Sciatic nerve (tissue), 2 donors: ENCODE data around the gene DMBT1. TPM values are rescaled to one million over a fixed set of nuclear protein-coding genes. Genes with fewer than 3 reads are reported as not detected.
A peak's percentile ranks its signal among the peaks of the same experiment; 100 is the strongest.

Experiments used
- ATAC-seq: fragments of 200-7000 bp; cut with Tn5 transposase; one replicate; pipeline ENCODE4 v1.9.1; 2020; ENCODE audit warnings: mild to moderate bottlenecking, moderate library complexity
- DNase-seq: peaks from one replicate; pipeline ENCODE4 v3.0.0-alpha.2; 2020; ENCODE audit warnings: low spot score
- intact Hi-C: fragments of 100-400 bp; cut with DNase I; formaldehyde crosslinking; loops from one replicate; pipeline ENCODE4 v1.14.2; 2022
- total RNA-seq: library from RNA; stranded (reverse); fragmentation: NEBNext Ultra II Directional; extraction: Animal tissue kit (Norgen Biotek cat#: 25700); gene quantifications from one replicate; pipeline ENCODE4 v1.2.1, GENCODE V29; 2021
- donor health status: DM: no; HTN: no; CAD: no.
- donor health status: DM: no; HTN: no; CAD: no.

The DMBT1 gene
- total RNA-seq, 1 donor from 2014 or later = not detected

DNA sequence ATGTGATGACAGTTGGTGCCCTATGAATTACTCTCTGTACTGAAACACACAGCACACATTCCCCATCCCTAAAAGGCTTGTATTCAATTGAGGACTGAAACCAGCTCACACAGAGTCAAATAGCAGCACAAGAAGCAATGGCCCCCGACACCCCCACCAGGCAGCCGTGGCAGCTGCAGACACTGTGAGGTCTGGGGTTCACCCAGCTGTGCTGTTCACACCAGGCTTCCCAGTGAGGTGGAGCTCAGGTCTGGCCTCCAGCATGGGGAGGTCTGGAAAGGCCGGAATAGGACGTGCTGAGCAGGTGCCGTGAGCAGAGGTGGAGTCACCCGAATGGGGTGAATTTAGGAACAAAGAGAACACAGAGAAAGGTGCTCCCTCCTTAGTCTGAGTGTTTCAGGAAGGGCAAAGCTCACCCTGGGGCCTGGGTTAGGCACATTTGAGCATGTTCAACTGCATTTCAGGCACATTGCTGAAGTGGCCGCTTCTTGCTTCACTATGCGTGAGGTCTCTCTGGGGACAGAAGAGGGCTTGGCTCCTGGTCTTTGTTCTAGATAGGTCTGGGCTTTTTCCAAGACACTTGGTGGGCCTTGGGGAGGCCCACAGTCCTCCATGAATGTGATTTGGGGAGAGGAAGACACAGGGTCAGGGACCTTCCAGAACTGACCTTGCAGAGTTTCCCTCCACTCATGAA lies 97.9 kb downstream of the DMBT1 start:
- no peak for DNase-seq
- ATAC-seq = peak; percentile 67
- intact Hi-C loops = no loop called here

DNA sequence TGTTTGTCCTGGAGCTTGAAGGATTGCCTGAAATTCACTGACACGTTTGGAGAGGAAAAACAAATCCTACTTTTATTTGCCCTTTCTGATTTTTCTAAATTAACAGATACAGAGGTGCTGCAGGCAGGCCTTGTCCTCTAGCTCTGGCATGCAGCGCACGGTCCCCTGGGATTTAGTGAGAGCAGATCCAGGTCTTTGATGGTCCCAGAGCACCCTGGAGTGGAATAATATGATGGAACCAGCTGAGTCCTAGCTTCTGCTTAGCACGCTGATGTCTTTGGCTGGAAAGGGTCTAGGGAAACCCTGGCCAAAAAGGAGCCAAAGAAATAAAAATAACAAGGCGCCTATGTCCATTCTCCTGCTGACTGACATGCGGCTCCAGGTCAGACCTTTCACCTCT lies 98.6 kb downstream of the DMBT1 start:
- DNase-seq = no peak

DNA sequence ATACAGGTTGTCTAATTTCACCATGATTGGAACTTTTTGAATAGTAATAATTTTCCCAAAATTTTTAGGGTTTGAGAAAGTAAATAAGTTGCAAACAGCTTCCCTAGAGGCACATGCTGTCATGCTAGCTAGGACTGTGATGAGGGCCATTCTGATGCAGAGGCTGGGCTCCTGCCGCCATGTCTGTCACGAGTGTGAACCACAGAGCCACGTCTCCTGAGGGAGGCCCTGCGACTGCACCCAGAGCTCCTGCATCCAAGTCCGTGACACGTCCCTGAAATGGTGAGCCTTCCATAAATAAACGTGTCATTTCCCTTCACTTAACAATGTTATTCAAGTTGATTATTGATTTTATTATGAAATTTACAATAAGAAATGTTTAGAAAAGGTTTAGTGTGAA lies 99.1 kb downstream of the DMBT1 start:
- ATAC-seq (no peak), DNase-seq (no peak)
- intact Hi-C loops = no loop called here

More for the DNA sequence above, 98.6 kb downstream of the DMBT1 start:
- ATAC-seq = no peak
- intact Hi-C loops = no loop called here

DNA sequence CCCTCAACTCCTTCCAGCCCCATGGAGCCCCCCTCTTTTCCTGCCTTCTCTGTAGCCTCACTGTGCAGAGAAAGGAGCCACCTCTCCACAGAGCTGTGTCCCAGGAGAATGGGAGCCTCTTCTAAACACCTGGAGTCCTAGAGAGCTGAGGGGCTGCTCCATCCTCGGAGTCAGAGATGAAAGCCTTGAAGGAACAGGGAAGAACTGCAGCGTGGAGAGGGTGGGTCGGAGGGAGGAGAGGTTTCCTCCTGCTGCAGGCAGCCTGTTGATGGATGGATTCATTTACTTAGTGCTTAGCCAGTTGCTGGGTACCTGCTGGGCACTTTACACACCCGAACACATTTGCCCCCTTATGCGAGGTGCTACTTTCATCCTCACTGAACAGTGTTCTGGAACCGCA lies 100.1 kb downstream of the DMBT1 start:
- ATAC-seq = no peak
- DNase-seq = no peak
- intact Hi-C loops = no loop called here

DNA sequence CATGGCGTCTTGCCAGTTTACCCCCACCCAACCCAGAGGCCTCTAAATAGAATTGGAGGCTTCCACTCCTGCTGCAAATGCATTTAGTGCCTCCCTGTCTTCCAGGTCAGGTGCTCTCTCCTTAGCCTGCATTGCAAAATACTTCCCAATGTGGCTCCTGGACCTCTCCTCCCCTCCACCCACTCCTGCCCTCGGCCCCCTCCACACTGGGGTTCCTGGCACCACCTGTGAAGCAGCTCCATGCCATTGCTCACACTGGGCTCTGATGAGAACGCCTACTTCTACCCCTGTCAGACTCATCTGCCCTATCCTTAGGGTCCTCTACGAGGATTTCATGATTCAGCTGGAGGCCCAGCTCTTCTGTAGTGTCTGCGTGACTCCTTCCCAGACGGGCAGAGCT lies 101.7 kb downstream of the DMBT1 start:
- ATAC-seq (no peak), DNase-seq (no peak)
- intact Hi-C loops = no loop called here

DNA sequence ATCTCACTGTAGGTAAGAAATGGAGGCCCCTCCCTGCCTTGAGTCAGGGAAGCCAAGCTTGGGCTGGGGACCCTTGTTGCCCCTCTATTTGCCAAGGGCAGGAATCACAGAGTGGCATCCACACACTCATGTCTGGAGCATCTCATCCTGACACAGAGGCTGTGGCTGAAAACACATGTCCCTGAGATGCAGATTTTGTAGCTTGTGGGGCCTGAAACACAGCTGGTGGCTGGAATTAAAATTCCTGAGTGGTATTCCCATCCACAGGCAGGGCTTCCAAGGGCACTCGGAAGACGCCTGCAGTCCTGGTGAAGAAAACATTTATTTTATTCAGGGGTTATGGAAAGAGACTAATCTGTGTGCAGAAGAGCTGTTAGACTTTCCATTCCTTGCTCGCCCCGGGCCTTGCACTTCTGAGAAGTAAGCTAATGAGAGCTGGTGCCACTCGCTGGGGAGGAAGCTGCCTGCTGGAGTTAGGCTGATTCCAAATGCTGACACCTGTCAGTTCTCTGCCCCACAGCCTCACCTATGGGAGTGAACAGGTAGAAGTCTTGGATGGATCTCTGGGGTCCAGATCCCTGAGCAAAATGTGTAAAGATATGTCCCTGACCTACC lies 103.1 kb downstream of the DMBT1 start:
- ATAC-seq = no peak
- intact Hi-C loops = no loop called here

DNA sequence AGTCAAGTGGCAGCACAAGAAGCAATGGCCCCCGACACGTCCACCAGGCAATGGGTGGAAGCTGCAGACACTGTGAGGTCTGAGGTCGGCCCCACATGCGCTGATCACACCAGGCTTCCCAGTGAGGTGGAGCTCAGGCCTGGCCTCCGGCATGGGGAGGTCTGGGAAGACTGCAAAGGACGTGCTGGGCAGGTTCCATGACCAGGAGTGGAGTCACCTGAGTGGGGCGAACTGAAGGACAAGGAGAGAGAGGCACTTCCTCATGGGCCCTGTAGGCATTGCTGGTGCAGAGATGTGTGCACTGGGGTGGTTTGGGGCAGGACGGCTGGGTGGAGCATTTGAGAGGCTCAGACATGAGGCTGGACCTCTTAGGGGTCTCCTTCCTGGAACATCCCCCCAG lies 103.9 kb downstream of the DMBT1 start:
- ATAC-seq (no peak), DNase-seq (no peak)
- intact Hi-C loops = no loop called here

More for the DNA sequence above, 103.1 kb downstream of the DMBT1 start:
- DNase-seq = no peak

DNA sequence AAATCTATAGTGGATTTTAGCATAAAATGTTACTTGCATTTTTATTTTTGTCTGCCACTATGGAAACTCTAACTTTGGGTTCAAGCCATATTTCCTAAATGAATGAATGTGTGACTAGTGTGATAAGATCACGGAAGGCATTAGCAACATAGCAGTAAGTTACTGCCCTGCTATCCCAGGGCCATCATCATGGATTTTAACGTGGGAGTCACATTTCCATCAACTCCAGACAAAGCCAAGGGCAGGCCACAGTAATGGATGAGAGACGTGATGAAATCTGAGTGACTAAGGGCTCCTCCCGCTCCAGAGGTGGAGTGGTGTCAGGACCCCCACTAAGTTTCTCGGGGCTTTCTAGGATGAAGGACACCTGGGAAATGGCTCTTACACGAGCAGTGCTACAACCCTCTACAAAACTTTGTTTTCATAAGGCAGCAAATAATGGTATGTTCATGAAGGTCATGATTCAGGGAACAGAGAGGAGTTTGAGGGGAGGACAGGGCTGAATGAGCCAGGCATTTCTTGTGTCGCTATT lies 104.8 kb downstream of the DMBT1 start:
- DNase-seq = no peak
- intact Hi-C loops = no loop called here
- ATAC-seq = no peak

DNA sequence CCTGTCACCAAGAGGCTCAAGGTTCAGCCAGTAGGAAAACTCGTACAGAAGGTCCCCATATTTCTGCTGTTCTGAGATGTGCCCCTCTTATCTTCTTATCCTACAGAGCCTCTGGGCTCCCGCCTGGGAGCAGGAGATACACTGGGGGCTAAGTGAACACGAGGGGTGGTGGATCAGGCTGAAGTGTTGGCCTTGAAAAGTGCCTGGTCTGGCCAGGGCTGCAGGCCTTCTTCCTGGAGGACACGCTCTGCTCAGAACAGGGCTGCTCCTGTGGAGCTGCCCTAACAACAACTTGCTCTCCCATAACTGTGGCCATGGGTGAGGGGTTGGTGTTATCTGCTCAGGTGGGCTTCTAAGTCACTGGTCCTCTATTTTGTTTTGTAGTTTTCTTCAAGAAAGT lies 105.4 kb downstream of the DMBT1 start:
- ATAC-seq = no peak
- intact Hi-C loops = no loop called here
- DNase-seq = no peak

DNA sequence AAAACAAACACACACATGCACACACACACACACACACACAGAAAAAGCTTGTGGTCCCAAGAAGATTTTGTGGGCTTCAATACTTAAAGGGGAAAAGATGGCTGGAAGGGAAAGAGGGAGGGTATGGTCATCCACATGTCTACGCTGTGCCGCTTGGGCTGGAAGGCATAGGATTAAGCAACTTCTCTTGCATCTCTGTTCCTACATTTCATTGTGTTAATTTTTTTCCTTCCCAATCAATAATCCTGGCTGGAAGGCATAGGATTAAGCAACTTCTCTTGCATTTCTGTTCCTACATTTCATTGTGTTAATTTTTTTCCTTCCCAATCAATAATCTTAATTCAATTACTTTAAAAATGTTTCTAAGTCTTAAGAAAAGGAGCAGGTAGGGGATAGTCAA lies 108.5 kb downstream of the DMBT1 start:
- ATAC-seq (no peak), DNase-seq (no peak)
- intact Hi-C loops = no loop called here

DNA sequence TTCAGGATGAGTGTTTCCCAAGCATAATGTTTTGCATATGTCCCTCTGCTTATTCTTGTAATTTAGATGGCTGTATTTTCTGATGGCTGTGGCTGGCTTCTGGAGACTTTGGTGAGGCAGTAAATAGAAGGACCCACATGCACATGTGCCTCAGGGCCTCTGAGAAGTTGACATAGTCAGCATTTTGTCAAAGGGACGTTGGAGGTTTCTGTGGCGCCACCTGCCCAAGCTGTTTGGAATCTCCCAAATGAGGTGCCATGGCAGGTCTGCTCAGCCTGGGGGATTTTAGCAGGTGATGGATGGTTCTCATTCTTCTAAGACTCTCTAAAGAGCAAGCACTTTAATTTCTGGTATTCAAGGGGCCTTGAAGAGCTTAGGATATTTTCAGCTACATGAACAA lies 109.3 kb downstream of the DMBT1 start:
- no peak for ATAC-seq
- DNase-seq = no peak
- intact Hi-C loops = no loop called here

DNA sequence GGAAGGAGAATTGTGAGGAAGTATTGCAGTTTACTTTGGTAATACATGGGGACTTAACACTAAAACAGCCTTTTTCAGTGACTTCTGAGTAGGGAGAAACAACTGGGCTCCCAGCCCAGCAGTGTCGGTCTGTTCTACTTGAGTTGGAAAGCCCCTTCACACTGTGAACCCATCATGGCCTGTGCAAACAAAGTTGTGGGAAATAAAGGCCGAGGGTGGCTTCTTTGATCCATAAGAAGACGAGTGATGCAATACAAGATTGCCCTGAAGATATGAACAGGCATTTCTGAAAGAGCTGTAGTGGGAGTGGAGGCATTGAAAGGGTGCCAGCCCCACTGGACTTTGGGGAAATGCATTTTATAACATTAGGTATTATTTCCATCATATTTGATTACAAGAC lies 110.8 kb downstream of the DMBT1 start:
- no peak for ATAC-seq
- DNase-seq = no peak
- intact Hi-C loops = no loop called here

DNA sequence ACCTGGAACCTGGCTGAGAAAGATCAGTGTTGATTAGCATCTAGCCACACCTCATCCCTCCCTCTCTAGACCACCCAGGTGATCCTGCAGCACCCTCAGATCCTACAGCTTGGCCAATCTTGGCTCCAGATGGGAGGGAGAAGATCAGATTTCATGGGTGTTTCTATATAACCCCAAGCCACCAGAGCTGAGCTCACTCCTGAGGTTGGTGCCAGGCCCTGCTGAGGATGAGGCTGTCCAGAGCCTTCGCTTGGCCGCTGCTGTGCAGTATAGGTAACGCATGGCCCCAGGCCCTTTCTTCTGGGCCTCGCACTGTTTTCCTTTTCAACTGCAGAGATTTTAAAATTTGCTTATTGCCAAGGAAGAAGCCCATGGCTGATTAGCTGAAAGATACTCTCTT lies 112.1 kb downstream of the DMBT1 start:
- ATAC-seq (no peak), DNase-seq (no peak)
- intact Hi-C loops = no loop called here

DNA sequence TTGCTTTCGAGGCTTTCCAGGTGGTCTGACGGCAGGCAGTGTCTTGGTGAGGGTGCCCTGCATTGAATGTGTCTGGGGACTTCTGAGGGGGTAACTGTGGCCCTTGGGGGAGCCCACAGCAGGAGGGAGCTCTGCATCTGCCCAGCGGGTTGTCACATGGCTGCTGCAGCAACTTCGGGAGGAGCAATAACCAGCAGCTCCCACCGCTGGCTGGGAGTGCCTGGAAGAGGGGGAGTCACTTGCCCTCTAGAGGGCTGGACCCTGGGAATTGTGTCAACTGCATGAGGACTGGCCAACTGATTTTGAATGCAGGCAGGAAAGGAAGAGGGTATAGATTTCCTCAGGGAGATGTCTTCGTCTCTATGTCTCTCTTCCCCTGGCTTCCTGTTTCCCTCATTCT lies 112.7 kb downstream of the DMBT1 start:
- DNase-seq = no peak
- intact Hi-C loops = no loop called here
- ATAC-seq = no peak

DNA sequence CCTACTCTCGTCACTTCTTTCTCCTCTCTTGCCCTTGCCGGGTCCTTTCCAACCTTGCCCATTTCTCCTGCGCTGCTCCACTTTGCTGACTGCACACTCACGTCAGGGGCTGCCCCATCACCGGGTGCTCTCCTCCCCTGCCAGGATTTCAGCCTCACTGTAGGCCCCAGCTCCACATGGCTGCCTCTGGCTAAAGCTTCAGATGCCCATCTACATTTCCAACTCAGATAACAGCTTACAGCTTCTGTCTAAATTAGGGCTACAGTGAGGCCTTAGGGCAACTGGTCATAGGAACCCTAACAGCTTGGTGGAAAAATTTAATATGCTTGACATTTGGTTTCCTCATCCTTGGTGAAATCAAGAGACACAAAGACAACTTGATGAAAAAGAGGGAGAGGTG lies 113.2 kb downstream of the DMBT1 start:
- no peak for ATAC-seq
- DNase-seq = no peak

DNA sequence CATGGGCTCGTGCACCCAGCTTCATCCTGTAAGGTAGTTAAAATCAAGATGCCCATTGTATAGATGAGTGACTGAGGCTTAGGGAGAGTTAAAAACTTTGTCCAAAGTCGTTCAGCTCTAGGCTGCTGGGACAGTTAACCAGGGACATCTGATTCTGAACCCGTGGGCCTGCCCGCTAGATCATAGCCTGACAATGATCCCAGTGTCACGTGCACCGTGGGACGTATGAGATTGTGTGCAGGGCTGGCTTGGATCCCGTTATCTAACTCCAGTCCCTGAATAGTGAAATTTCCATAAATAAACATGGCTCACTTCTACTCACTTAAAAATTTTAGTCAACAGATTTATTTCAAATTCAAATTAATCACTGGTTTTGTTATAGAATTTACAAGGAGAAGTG lies 114.2 kb downstream of the DMBT1 start:
- ATAC-seq (peak; percentile 63), DNase-seq (no peak)
- intact Hi-C loops = no loop called here

More for the DNA sequence above, 113.2 kb downstream of the DMBT1 start:
- intact Hi-C loops = no loop called here

DNA sequence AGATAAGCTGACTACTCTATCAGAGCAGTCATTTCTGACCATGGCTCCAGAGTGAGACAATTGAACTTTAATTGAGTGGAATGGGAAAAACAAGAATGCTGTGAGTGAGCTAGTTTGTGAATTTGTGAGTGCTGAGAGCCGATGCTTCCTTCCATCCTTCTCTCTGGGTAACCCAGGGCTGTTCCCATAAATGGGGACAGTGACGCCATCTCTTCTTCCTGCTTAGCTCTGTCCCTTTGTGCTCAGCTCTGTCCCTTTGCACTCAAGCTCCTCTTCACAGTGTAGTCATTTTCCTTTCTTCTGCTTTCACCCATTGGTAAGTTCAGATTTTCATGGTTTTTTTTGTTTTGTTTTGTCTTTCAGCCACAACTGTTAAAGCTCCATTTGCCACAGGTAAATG lies 114.7 kb downstream of the DMBT1 start:
- ATAC-seq (no peak), DNase-seq (no peak)

DNA sequence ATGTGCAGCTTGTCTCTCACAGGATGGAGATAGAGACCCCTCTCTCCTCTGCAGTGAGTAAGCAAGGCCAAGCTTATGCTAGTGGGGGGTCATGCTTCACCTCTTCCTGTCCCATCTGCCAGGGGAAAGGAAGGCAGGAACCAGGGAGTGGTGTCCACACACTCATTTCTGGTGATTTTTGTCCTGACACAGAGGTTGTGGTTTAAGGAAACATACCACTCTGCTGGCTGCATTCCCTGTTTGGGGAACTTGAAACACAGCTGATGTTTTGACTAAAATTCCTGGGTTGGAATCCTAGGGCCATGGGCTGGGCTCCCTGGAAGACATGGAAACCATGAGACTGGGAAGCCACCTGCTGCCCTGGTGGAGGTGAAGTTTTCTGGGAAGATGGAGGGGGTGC lies 117.7 kb downstream of the DMBT1 start:
- no peak for DNase-seq
- peak; percentile 30 for ATAC-seq
- intact Hi-C loops = no loop called here

More for the DNA sequence above, 114.7 kb downstream of the DMBT1 start:
- intact Hi-C loops = no loop called here

DNA sequence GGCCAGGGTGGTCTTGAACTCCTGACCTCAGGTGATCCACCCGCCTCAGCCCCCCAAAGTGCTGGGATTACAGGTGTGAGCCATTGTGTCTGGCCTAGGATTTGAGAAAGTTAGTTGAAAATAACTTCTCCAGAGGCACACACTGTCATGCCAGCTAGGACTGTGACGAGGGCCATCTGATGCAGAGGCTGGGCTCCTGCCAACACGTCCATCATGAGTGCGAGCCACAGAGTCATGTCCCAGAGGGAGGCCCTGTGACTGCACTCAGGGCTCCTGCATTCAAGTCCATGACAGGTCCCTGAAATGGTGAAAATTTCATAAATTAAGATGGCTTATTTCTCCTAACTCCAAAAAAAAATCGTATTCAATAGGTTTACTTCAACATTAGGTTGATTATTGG lies 122.0 kb downstream of the DMBT1 start:
- DNase-seq = no peak
- ATAC-seq = no peak
- intact Hi-C loops = no loop called here

DNA sequence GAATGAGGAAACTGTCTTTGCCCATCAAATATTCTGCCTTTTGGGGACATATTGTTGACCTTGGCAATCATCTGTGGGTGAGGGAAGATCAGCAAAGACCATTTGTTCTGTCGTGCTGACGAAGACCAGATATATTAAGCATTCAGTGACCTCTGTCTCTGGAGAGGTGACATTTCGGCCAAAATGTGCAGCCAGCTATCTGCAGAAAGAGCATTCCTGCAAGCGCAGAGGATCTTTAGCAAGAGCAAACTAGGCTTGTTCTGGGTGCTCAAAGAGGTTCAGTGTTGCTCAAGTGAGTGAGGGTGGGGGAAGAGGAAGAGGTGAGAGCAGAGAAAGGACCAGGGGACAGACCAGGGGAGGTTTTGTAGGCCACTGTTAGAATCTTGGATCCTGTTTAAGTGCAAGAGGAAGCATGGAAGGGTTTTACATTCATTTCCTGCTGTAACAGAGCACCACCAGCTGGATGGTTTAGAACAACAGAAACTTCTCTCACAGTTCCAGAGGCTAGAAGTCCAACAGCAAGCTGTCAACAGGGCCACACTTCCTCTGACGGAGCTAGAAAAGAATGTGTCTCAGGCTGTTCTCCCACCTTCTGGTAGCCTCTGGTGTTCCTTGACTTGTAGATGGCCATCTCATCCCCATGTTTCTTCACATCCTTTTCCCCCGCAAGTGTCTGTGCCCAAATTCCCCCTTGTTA lies 127.9 kb downstream of the DMBT1 start:
- ATAC-seq (peak; percentile 95), DNase-seq (peak; percentile 67)
- intact Hi-C loops = no loop called here
